Loucy (cell line): ENCODE data around the gene DBH.

ENCODE experiments used
- H2AFZ ChIP-seq: fragments of 200-600 bp; sonication (generic); 2 replicates; pipeline ENCODE4 v1.6.0; 2016; ENCODE audit warnings: antibody characterized with exemption, mild to moderate bottlenecking, low read length, moderate library complexity
- H3F3A ChIP-seq: fragments of 200-600 bp; 2 replicates; pipeline ENCODE4 v1.6.0; 2016; ENCODE audit warnings: antibody characterized with exemption, low read depth, mild to moderate bottlenecking
- H3K27me3 ChIP-seq: fragments of 200-600 bp; sonication (generic); 2 replicates; pipeline ENCODE4 v1.6.1; 2014; ENCODE audit warnings: low read length, mild to moderate bottlenecking; ENCODE audit not compliant: insufficient read depth, poor library complexity, severe bottlenecking
- H3K36me3 ChIP-seq: fragments of 200-600 bp; sonication (generic); 2 replicates; pipeline ENCODE4 v1.6.1; 2016; ENCODE audit warnings: low read length; ENCODE audit not compliant: insufficient read depth
- H3K4me1 ChIP-seq: fragments of 200-600 bp; sonication (generic); 2 replicates; pipeline ENCODE4 v1.5.1; 2014; ENCODE audit warnings: low read length, mild to moderate bottlenecking; ENCODE audit not compliant: insufficient read depth, poor library complexity, severe bottlenecking
- H3K4me2 ChIP-seq: fragments of 200-600 bp; sonication (generic); 2 replicates; pipeline ENCODE4 v1.6.0; 2014; ENCODE audit warnings: antibody characterized with exemption, low read length, low read depth, mild to moderate bottlenecking; ENCODE audit not compliant: poor library complexity, severe bottlenecking
- H3K4me3 ChIP-seq: fragments of 200-600 bp; sonication (generic); 2 replicates; pipeline ENCODE4 v1.5.1; 2014; ENCODE audit warnings: low read length, mild to moderate bottlenecking, mixed read lengths; ENCODE audit not compliant: poor library complexity, severe bottlenecking
- H3K79me2 ChIP-seq: fragments of 200-600 bp; sonication (generic); 2 replicates; pipeline ENCODE4 v1.6.1; 2014; ENCODE audit warnings: low read length; ENCODE audit not compliant: insufficient read depth
- H3K9ac ChIP-seq: fragments of 200-600 bp; sonication (generic); 2 replicates; pipeline ENCODE4 v1.6.0; 2014; ENCODE audit warnings: mild to moderate bottlenecking, low read depth, low read length, moderate library complexity; ENCODE audit not compliant: poor library complexity, severe bottlenecking
- H3K9me2 ChIP-seq: fragments of 200-600 bp; sonication (generic); replicated peaks from 2 replicates; pipeline ENCODE4 v1.6.1; 2016; ENCODE audit warnings: low read depth, low read length, mixed read lengths
- H3K9me3 ChIP-seq: fragments of 200-600 bp; sonication (generic); 2 replicates; pipeline ENCODE4 v1.6.1; 2014; ENCODE audit warnings: mild to moderate bottlenecking, antibody characterized with exemption, low read length, low read depth; ENCODE audit not compliant: insufficient read depth
- H4K20me1 ChIP-seq: fragments of 200-600 bp; sonication (generic); 2 replicates; pipeline ENCODE4 v1.6.0; 2014; ENCODE audit warnings: antibody characterized with exemption, low read length, mild to moderate bottlenecking; ENCODE audit not compliant: insufficient read depth, poor library complexity, severe bottlenecking
- CTCF ChIP-seq: fragments of 200-600 bp; sonication (generic); conservative IDR thresholded peaks from 2 replicates; pipeline ENCODE4 v1.5.1; 2014; ENCODE audit warnings: mild to moderate bottlenecking, antibody characterized with exemption, low read length
- EZH2phosphoT487 ChIP-seq: fragments of 200-600 bp; IDR thresholded peaks from 2 replicates; pipeline ENCODE4 v1.6.1; 2018; ENCODE audit warnings: antibody characterized with exemption, mild to moderate bottlenecking, moderate library complexity, borderline replicate concordance

The DBH gene

GRCh38 chr9:133615186-133615585, 21.0 kb upstream of the DBH start:
- Histone ChIP-seq H3K79me2 (no peaks in the 10 kb centered on the region), H3K9ac (no peak overlapping the region), H3F3A (no peaks in the 10 kb centered on the region), H2AFZ (no peak overlapping the region), H3K4me1 (peaks cover 13% of the 10 kb centered on the region), H3K4me2 (no peak overlapping the region), H3K9me2 (no peaks in the 10 kb centered on the region), H3K27me3 (no peaks in the 10 kb centered on the region), H3K36me3 (no peaks in the 10 kb centered on the region), H4K20me1 (no peaks in the 10 kb centered on the region), H3K9me3 (no peaks in the 10 kb centered on the region), H3K4me3 (no peak overlapping the region)
- TF ChIP-seq EZH2phosphoT487: no peak
- TF ChIP-seq CTCF: no peak

- Histone ChIP-seq H3K9me2 (no peaks in the 10 kb centered on the region), H3K4me3 (no peak overlapping the region), H3K9me3 (no peaks in the 10 kb centered on the region), H3K9ac (no peak overlapping the region), H3K27me3 (no peaks in the 10 kb centered on the region), H3K36me3 (no peaks in the 10 kb centered on the region), H3K4me1 (peaks cover 17% of the 10 kb centered on the region), H3K79me2 (no peaks in the 10 kb centered on the region), H4K20me1 (no peaks in the 10 kb centered on the region), H3F3A (no peaks in the 10 kb centered on the region), H3K4me2 (no peak overlapping the region), H2AFZ (no peak overlapping the region)
- TF ChIP-seq EZH2phosphoT487: no peak
- TF ChIP-seq CTCF: no peak
Measured at GRCh38 chr9:133615606-133616188, 20.5 kb upstream of the DBH start.

- no peaks in the 10 kb centered on the region for H3K9me2 ChIP-seq
- H3K4me3 ChIP-seq: no peak overlapping the region
- no peaks in the 10 kb centered on the region for H3K9me3 ChIP-seq
- H3K79me2 ChIP-seq: no peaks in the 10 kb centered on the region
- peaks cover 21% of the 10 kb centered on the region for H3K4me1 ChIP-seq
- no peaks in the 10 kb centered on the region for H4K20me1 ChIP-seq
- no peaks in the 10 kb centered on the region for H3K27me3 ChIP-seq
- no peak overlapping the region for H3K4me2 ChIP-seq
- no peaks in the 10 kb centered on the region for H3K36me3 ChIP-seq
- TF ChIP-seq CTCF: no peak
- no peak for TF ChIP-seq EZH2phosphoT487
- no peaks in the 10 kb centered on the region for H3F3A ChIP-seq
- H2AFZ ChIP-seq: no peak overlapping the region
- H3K9ac ChIP-seq: no peak overlapping the region
Measured at GRCh38 chr9:133616643-133617405, 19.3 kb upstream of the DBH start.
